GM23338 (cell line): ENCODE results near the gene TPM1. TPM values are rescaled to one million over a fixed set of nuclear protein-coding genes. Genes with fewer than 3 reads are reported as not detected.

Source experiments
- ATAC-seq: fragments of 200-7000 bp; cut with Tn5 transposase; 3 replicates; pipeline ENCODE4 v1.9.1; 2020
- DNase-seq: peaks from one replicate; pipeline ENCODE4 v3.0.0-alpha.2; 2015; ENCODE audit warnings: low spot score
- H2AFZ ChIP-seq: fragments of 200-600 bp; sonication (generic); 2 replicates; pipeline ENCODE4 v1.8.0; 2016; ENCODE audit warnings: antibody characterized with exemption, mild to moderate bottlenecking, moderate library complexity
- H3F3A ChIP-seq: fragments of 200-600 bp; sonication (generic); replicated peaks from 2 replicates; pipeline ENCODE4 v1.8.0; 2017; ENCODE audit warnings: antibody characterized with exemption, mixed run types, low read depth
- H3K27ac ChIP-seq: fragments of 200-600 bp; sonication (generic); 2 replicates; pipeline ENCODE4 v1.6.1; 2016; ENCODE audit warnings: low read depth
- H3K27me3 ChIP-seq: fragments of 200-600 bp; sonication (generic); 2 replicates; pipeline ENCODE4 v1.8.0; 2016; ENCODE audit warnings: mild to moderate bottlenecking, mixed run types, moderate library complexity; ENCODE audit not compliant: insufficient read depth
- H3K36me3 ChIP-seq: fragments of 200-600 bp; sonication (generic); 2 replicates; pipeline ENCODE4 v1.8.0; 2016; ENCODE audit warnings: mild to moderate bottlenecking; ENCODE audit not compliant: insufficient read depth
- H3K4me1 ChIP-seq: fragments of 200-600 bp; sonication (generic); 2 replicates; pipeline ENCODE4 v1.8.0; 2016; ENCODE audit warnings: mild to moderate bottlenecking, moderate library complexity; ENCODE audit not compliant: insufficient read depth
- H3K4me2 ChIP-seq: fragments of 200-600 bp; sonication (generic); 2 replicates; pipeline ENCODE4 v1.7.1; 2017; ENCODE audit warnings: mixed run types
- H3K4me3 ChIP-seq: fragments of 200-600 bp; sonication (generic); 2 replicates; pipeline ENCODE4 v1.6.1; 2016; ENCODE audit warnings: mixed run types
- H3K79me2 ChIP-seq: fragments of 200-600 bp; sonication (generic); replicated peaks from 2 replicates; pipeline ENCODE4 v1.8.0; 2017; ENCODE audit warnings: mild to moderate bottlenecking; ENCODE audit not compliant: insufficient read depth
- H3K9me2 ChIP-seq: fragments of 200-600 bp; sonication (generic); 2 replicates; pipeline ENCODE4 v1.8.0; 2017; ENCODE audit not compliant: insufficient read depth
- H4K20me1 ChIP-seq: fragments of 200-600 bp; sonication (generic); replicated peaks from 2 replicates; pipeline ENCODE4 v1.8.0; 2017; ENCODE audit warnings: mild to moderate bottlenecking; ENCODE audit not compliant: insufficient read depth
- H3K27ac Mint-ChIP-seq: 2 replicates; pipeline ENCODE4 v1.8.0; 2020; ENCODE audit warnings: inconsistent platforms, mild to moderate bottlenecking, moderate library complexity, mixed read lengths
- H3K27me3 Mint-ChIP-seq: 3 replicates; pipeline ENCODE4 v1.8.0; 2022; ENCODE audit warnings: low read depth, mild to moderate bottlenecking, moderate library complexity, mixed read lengths, inconsistent platforms; ENCODE audit not compliant: insufficient read depth, poor library complexity
- H3K36me3 Mint-ChIP-seq: 3 replicates; pipeline ENCODE4 v1.8.0; 2021; ENCODE audit warnings: low read depth, mild to moderate bottlenecking, inconsistent platforms, moderate library complexity, mixed read lengths
- H3K4me1 Mint-ChIP-seq: 3 replicates; pipeline ENCODE4 v1.8.0; 2020; ENCODE audit warnings: mild to moderate bottlenecking, inconsistent platforms, mixed read lengths
- H3K4me3 Mint-ChIP-seq: 3 replicates; pipeline ENCODE4 v1.8.0; 2021; ENCODE audit warnings: moderate library complexity, mild to moderate bottlenecking, inconsistent platforms, mixed read lengths
- H3K9me3 Mint-ChIP-seq: 3 replicates; pipeline ENCODE4 v1.8.0; 2020; ENCODE audit warnings: moderate library complexity, mild to moderate bottlenecking, inconsistent platforms, mixed read lengths
- CREB1 ChIP-seq: fragments of 250-450 bp; sonication (Bioruptor Pico); IDR thresholded peaks from 2 replicates; pipeline ENCODE4 v1.5.0; 2020; ENCODE audit warnings: low read depth, mild to moderate bottlenecking, moderate library complexity
- CTCF ChIP-seq, 2 experiments: fragments of 200-600 bp in 1 of 2; sonication (generic) in 1 of 2; conservative IDR thresholded peaks; 2 replicates each; pipeline versions ENCODE4 v1.5.1 to v1.6.1; 2016 to 2017; ENCODE audit warnings: antibody characterized with exemption in 2 of 2, low read depth in 2 of 2, mild to moderate bottlenecking in 2 of 2, moderate library complexity in 1 of 2
- EZH2 ChIP-seq: fragments of 200-600 bp; sonication (generic); IDR thresholded peaks from one replicate; pipeline ENCODE4 v1.8.0; 2017; ENCODE audit warnings: antibody characterized with exemption, mild to moderate bottlenecking, low read depth; ENCODE audit not compliant: unreplicated experiment
- EZH2phosphoT487 ChIP-seq: fragments of 200-600 bp; sonication (generic); IDR thresholded peaks from one replicate; pipeline ENCODE4 v1.8.1; 2018; ENCODE audit warnings: antibody characterized with exemption; ENCODE audit not compliant: unreplicated experiment
- JUNB ChIP-seq: IDR thresholded peaks from one replicate; pipeline ENCODE4 v1.6.1; 2016; ENCODE audit warnings: antibody characterized with exemption; ENCODE audit not compliant: unreplicated experiment
- NANOG ChIP-seq: IDR thresholded peaks from 2 replicates; pipeline ENCODE4 v1.6.1; 2016; ENCODE audit warnings: antibody characterized with exemption, borderline replicate concordance
- POLR2AphosphoS5 ChIP-seq: IDR thresholded peaks from 2 replicates; pipeline ENCODE4 v1.6.1; 2016; ENCODE audit warnings: antibody characterized with exemption, low read depth
- REST ChIP-seq: IDR thresholded peaks from one replicate; pipeline ENCODE4 v1.6.1; 2018; ENCODE audit warnings: antibody characterized with exemption; ENCODE audit not compliant: unreplicated experiment
- STAT1 ChIP-seq: IDR thresholded peaks from one replicate; pipeline ENCODE4 v1.6.1; 2016; ENCODE audit warnings: antibody characterized with exemption; ENCODE audit not compliant: unreplicated experiment
- ZNF114 ChIP-seq: fragments of 250-450 bp; sonication (Bioruptor Pico); IDR thresholded peaks from 2 replicates; pipeline ENCODE4 v1.5.0; 2020; ENCODE audit warnings: mild to moderate bottlenecking, moderate library complexity
- ZNF331 ChIP-seq: fragments of 250-450 bp; sonication (Bioruptor Pico); IDR thresholded peaks from 2 replicates; pipeline ENCODE4 v1.5.0; 2020; ENCODE audit warnings: low read depth, mild to moderate bottlenecking, moderate library complexity
- ZNF462 ChIP-seq: fragments of 250-450 bp; sonication (Bioruptor Pico); IDR thresholded peaks from 2 replicates; pipeline ENCODE4 v1.5.0; 2020; ENCODE audit warnings: mild to moderate bottlenecking, moderate library complexity
- polyA plus RNA-seq: library from polyadenylated mRNA; unstranded; fragments of >200 nt; fragmentation: Nextera tagmentation; extraction: Ambion mirVana; gene quantifications from 2 replicates; pipeline ENCODE4 v1.2.1, GENCODE V29; 2016
- total RNA-seq: library from RNA; depleted of rRNA; stranded (reverse); fragments of >200 nt; shearing (Covaris generic); gene quantifications from 2 replicates; pipeline ENCODE4 v1.2.3, GENCODE V29; 2014
- TF ChIP-seq, protein P1 (sequence below): IDR thresholded peaks from 2 replicates; pipeline ENCODE4 v1.6.1; 2016; ENCODE audit warnings: antibody characterized with exemption

Gene TPM1
- total and polyA plus RNA-seq, 2 experiments from 2014 or later, result 449 to 913 TPM

DNA sequence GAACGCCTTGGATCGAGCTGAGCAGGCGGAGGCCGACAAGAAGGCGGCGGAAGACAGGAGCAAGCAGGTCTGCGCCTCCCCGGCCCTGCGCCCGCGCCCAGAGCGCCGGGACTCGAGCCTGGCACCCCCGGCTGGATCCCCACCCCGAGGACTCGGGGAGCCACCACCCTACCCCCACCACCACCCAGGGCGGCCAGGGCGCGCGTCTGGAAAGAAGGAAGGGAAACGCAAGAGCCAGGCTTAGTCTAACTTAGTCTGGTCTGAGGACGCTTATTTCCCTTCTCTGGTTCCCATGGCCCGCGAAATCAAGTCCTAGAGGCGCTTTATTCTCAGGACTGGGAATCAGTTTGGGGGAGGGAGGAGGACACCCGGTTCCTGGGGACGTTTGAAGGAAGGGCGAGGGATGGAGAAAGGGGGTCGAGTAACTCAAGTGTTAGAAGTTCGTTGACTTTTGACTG, 359 bp downstream of the TPM1 start:
- Histone ChIP-seq H3K4me1 (peaks cover 44% of the 10 kb centered on the region), H3K4me3 (peak overlapping the region; percentile 85), H3K4me2 (peak overlapping the region; percentile 93), H3K27me3 (0 out of 2 replicates have a peak, but pooled peaks cover 6% of the 10 kb centered on the region), H3K79me2 (peaks cover 19% of the 10 kb centered on the region), H3K9me2 (no peaks in the 10 kb centered on the region), H4K20me1 (peaks cover 6% of the 10 kb centered on the region; the same call in 1 of the 2 replicates), H3K36me3 (peaks cover 18% of the 10 kb centered on the region; the same call in 1 of the 2 replicates), H3F3A (peaks cover 22% of the 10 kb centered on the region), H3K27ac (peak overlapping the region; percentile 87), H2AFZ (no peak overlapping the region)
- ATAC-seq, result no peak
- Mint-ChIP-seq H3K27ac (peak overlapping the region; percentile 93), H3K4me3 (peak overlapping the region; percentile 98), H3K27me3 (peaks cover 34% of the 10 kb centered on the region), H3K4me1 (peaks cover 59% of the 10 kb centered on the region), H3K9me3 (no peaks in the 10 kb centered on the region; the same call in 2 of the 3 replicates), H3K36me3 (peaks cover 48% of the 10 kb centered on the region)
- no peak for DNase-seq
- TF ChIP-seq ZNF331 (CRISPR knock-in tag) (no peak), NANOG (no peak), POLR2AphosphoS5 (no peak), ZNF462 (CRISPR knock-in tag) (no peak), JUNB (no peak), EZH2phosphoT487 (no peak), ZNF114 (no peak), REST (no peak), STAT1 (no peak), CTCF (conservative IDR thresholded peaks at IDR 0.05; ENCODE audit: low read depth in 2 of 2) (no peak), EZH2 (no peak), CREB1 (CRISPR knock-in tag) (no peak)
- TF ChIP-seq, protein P1, sequence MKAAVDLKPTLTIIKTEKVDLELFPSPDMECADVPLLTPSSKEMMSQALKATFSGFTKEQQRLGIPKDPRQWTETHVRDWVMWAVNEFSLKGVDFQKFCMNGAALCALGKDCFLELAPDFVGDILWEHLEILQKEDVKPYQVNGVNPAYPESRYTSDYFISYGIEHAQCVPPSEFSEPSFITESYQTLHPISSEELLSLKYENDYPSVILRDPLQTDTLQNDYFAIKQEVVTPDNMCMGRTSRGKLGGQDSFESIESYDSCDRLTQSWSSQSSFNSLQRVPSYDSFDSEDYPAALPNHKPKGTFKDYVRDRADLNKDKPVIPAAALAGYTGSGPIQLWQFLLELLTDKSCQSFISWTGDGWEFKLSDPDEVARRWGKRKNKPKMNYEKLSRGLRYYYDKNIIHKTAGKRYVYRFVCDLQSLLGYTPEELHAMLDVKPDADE, result no peak
